HepG2 (cell line): ENCODE data around the gene B3GAT3. TPM values are rescaled to one million over a fixed set of nuclear protein-coding genes. Genes with fewer than 3 reads are reported as not detected.

Source experiments
- CCDC6 ChIP-seq: sonication (generic); formaldehyde crosslinking; IDR thresholded peaks from 2 replicates; pipeline ENCODE4 v1.8.1; 2022; ENCODE audit warnings: mild to moderate bottlenecking, missing genetic modification reagents, moderate library complexity
- DMAP1 ChIP-seq: IDR thresholded peaks from 2 replicates; pipeline ENCODE4 v1.6.1; 2016
- FOXO1 ChIP-seq: sonication (generic); formaldehyde crosslinking; IDR thresholded peaks from 2 replicates; pipeline ENCODE4 v1.4.0; 2020; ENCODE audit warnings: missing genetic modification reagents
- KDM4B ChIP-seq: sonication (generic); formaldehyde crosslinking; IDR thresholded peaks from 2 replicates; pipeline ENCODE4 v1.4.0; 2020; ENCODE audit warnings: missing genetic modification reagents
- NFE2L1 ChIP-seq: sonication (generic); formaldehyde crosslinking; IDR thresholded peaks from 2 replicates; pipeline ENCODE4 v1.4.0; 2020; ENCODE audit warnings: missing genetic modification reagents, mild to moderate bottlenecking, borderline replicate concordance
- NFIC ChIP-seq: IDR thresholded peaks from 2 replicates; pipeline ENCODE4 v1.6.1; 2012; ENCODE audit warnings: mild to moderate bottlenecking, low read length, inconsistent platforms
- NR2F1 ChIP-seq, 2 experiments: fragments of 450-650 bp in 1 of 2; formaldehyde crosslinking in 1 of 2; IDR thresholded peaks; 2 replicates each; pipeline versions ENCODE4 v1.5.0 to v1.6.1; 2016 to 2020; ENCODE audit warnings: mild to moderate bottlenecking in 1 of 2, missing compliant biosample characterization in 1 of 2, missing genetic modification reagents in 1 of 2, moderate library complexity in 1 of 2
- PCBP1 ChIP-seq: fragments of 200-400 bp; formaldehyde crosslinking; IDR thresholded peaks from 2 replicates; pipeline ENCODE4 v1.6.1; 2017; ENCODE audit warnings: mild to moderate bottlenecking, low read depth, low read length, borderline replicate concordance
- POLR2G ChIP-seq: fragments of 200-400 bp; formaldehyde crosslinking; IDR thresholded peaks from 2 replicates; pipeline ENCODE4 v1.6.1; 2018; ENCODE audit warnings: mild to moderate bottlenecking, low read depth, low read length, moderate library complexity
- SOX5 ChIP-seq: IDR thresholded peaks from 2 replicates; pipeline ENCODE4 v1.6.1; 2016; ENCODE audit warnings: borderline replicate concordance
- TGIF2 ChIP-seq: IDR thresholded peaks from 2 replicates; pipeline ENCODE4 v1.6.1; 2016; ENCODE audit warnings: control low read depth, missing compliant biosample characterization
- ZBTB33 ChIP-seq: sonication (generic); formaldehyde crosslinking; IDR thresholded peaks from 2 replicates; pipeline ENCODE4 v1.4.0; 2020; ENCODE audit warnings: missing genetic modification reagents
- ZBTB49 ChIP-seq: sonication (generic); formaldehyde crosslinking; IDR thresholded peaks from 2 replicates; pipeline ENCODE4 v1.4.0; 2020; ENCODE audit warnings: missing genetic modification reagents, borderline replicate concordance
- ZFX ChIP-seq: sonication (generic); formaldehyde crosslinking; IDR thresholded peaks from 2 replicates; pipeline ENCODE4 v1.4.0; 2020; ENCODE audit warnings: mild to moderate bottlenecking, low read depth, missing genetic modification reagents, moderate library complexity
- ZMYM3 ChIP-seq: sonication (generic); formaldehyde crosslinking; IDR thresholded peaks from 2 replicates; pipeline ENCODE4 v1.5.1; 2020; ENCODE audit warnings: mild to moderate bottlenecking, missing genetic modification reagents
- ZNF138 ChIP-seq: sonication (generic); formaldehyde crosslinking; IDR thresholded peaks from 2 replicates; pipeline ENCODE4 v1.5.0; 2020; ENCODE audit warnings: mild to moderate bottlenecking, low read depth, missing genetic modification reagents
- ZNF296 ChIP-seq: sonication (generic); formaldehyde crosslinking; conservative IDR thresholded peaks from 2 replicates; pipeline ENCODE4 v1.5.0; 2020; ENCODE audit warnings: mild to moderate bottlenecking, missing genetic modification reagents
- ZNF331 ChIP-seq: sonication (generic); formaldehyde crosslinking; IDR thresholded peaks from 2 replicates; pipeline ENCODE4 v1.4.0; 2020; ENCODE audit warnings: missing genetic modification reagents
- ZNF441 ChIP-seq: sonication (generic); formaldehyde crosslinking; IDR thresholded peaks from 2 replicates; pipeline ENCODE4 v1.7.0; 2021; ENCODE audit warnings: missing genetic modification reagents, borderline replicate concordance
- polyA plus RNA-seq, 8 experiments: library from polyadenylated mRNA; depleted of rRNA in 3 of 8; stranded (reverse) in 7 of 8; unstranded in 1 of 8; fragments of >200 nt; fragmentation: Illumina TruSeq in 4 of 8; extraction: Trizol in 4 of 8; gene quantifications; 2 replicates each; pipeline versions ENCODE4 v1.2.1 to v1.2.3, GENCODE V29; 2011 to 2016; ENCODE audit warnings: low read depth in 4 of 8, missing spikeins in 1 of 8, mixed read lengths in 1 of 8; ENCODE audit not compliant: insufficient read depth in 1 of 8
- total RNA-seq, 5 experiments: library from RNA; depleted of rRNA; stranded (reverse); fragments of >200 nt; fragmentation: Illumina TruSeq; extraction: Trizol; gene quantifications; 2 replicates each; pipeline ENCODE4 v1.2.3, GENCODE V29; 2016; ENCODE audit warnings: low read depth in 1 of 5
- TF ChIP-seq, protein P1 (sequence below): sonication (generic); formaldehyde crosslinking; IDR thresholded peaks from 2 replicates; pipeline ENCODE4 v1.4.0; 2020; ENCODE audit warnings: missing genetic modification reagents
- TF ChIP-seq, protein P2 (sequence below): sonication (generic); formaldehyde crosslinking; IDR thresholded peaks from 2 replicates; pipeline ENCODE4 v1.8.0; 2022; ENCODE audit warnings: missing genetic modification reagents, mild to moderate bottlenecking, borderline replicate concordance
- TF ChIP-seq, protein P3 (sequence below): IDR thresholded peaks from 2 replicates; pipeline ENCODE4 v1.6.1; 2018; ENCODE audit warnings: missing genetic modification reagents

B3GAT3 gene
- total and polyA plus RNA-seq, 2 of the 13 experiments (the other 11 are each of a cell fraction or from before 2014, with no cell fraction given), result 21.3 to 26.1 TPM

DNA sequence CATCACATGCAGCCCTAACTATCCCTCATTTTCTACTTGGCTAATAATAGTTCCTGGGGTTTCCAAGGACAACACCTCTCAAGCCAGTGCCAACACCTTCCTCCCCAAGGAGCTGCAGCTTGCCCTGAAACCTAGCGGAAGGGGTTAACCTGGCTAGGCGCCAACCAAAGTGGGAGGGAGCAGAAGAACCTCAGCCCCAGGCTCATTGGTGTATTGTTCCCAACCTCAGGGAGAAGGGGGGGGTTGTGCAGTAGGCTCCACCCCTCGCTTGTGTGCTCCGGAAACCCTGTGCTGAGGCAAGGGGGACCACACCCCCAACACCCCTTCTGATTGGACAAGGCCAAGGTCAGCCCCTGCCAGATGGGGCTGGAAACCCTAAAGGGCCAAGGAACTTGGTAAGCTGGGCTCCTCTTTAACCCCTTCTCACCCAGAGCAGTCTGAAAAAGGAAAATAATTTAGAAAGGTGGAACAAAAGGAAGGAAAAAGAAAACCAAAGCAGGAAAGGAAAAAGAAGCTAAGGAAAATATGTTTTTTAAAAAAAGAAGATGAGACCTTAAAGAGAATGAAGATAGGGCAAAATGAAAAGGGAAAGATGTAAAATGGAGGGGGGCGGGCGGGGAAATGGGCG is 22.6 kb downstream of the B3GAT3 start (continued):
- no peak for TF ChIP-seq NFE2L1 (CRISPR knock-in tag)
- TF ChIP-seq KDM4B (CRISPR knock-in tag), result 0 out of 2 replicates have a peak, but pooled peaks have one; percentile 44
- peak; percentile 77; the same call in 1 of the 2 replicates for TF ChIP-seq TGIF2 (CRISPR knock-in tag)
- TF ChIP-seq SOX5 (CRISPR knock-in tag), result peak; percentile 76; the same call in 1 of the 2 replicates
- TF ChIP-seq ZBTB49 (CRISPR knock-in tag), result no peak
- TF ChIP-seq NFIC, result peak; percentile 87
- no peak for TF ChIP-seq PCBP1
- 0 out of 2 replicates have a peak, but pooled peaks have one; percentile 67 for TF ChIP-seq CCDC6
- peak; percentile 29 for TF ChIP-seq ZMYM3
- no peak for TF ChIP-seq ZBTB33 (CRISPR knock-in tag)
- TF ChIP-seq POLR2G, result peak; percentile 34; the same call in 1 of the 2 replicates
- TF ChIP-seq, protein P1, sequence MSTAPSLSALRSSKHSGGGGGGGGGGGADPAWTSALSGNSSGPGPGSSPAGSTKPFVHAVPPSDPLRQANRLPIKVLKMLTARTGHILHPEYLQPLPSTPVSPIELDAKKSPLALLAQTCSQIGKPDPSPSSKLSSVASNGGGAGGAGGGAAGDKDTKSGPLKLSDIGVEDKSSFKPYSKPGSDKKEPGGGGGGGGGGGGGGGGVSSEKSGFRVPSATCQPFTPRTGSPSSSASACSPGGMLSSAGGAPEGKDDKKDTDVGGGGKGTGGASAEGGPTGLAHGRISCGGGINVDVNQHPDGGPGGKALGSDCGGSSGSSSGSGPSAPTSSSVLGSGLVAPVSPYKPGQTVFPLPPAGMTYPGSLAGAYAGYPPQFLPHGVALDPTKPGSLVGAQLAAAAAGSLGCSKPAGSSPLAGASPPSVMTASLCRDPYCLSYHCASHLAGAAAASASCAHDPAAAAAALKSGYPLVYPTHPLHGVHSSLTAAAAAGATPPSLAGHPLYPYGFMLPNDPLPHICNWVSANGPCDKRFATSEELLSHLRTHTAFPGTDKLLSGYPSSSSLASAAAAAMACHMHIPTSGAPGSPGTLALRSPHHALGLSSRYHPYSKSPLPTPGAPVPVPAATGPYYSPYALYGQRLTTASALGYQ (CRISPR knock-in tag), result peak; percentile 32; the same call in 1 of the 2 replicates
- 0 out of 2 replicates have a peak, but pooled peaks have one; percentile 17 for TF ChIP-seq FOXO1 (CRISPR knock-in tag)
- TF ChIP-seq ZFX (CRISPR knock-in tag), result peak; percentile 27; the same call in 1 of the 2 replicates
- no peak for TF ChIP-seq ZNF138 (CRISPR knock-in tag)
- TF ChIP-seq ZNF331 (CRISPR knock-in tag), result 0 out of 2 replicates have a peak, but pooled peaks have one; percentile 47
- TF ChIP-seq ZNF441 (CRISPR knock-in tag), result no peak
- TF ChIP-seq ZNF296, result no peak
- TF ChIP-seq DMAP1 (CRISPR knock-in tag), result peak; percentile 59; the same call in 1 of the 2 replicates
- TF ChIP-seq, protein P2, sequence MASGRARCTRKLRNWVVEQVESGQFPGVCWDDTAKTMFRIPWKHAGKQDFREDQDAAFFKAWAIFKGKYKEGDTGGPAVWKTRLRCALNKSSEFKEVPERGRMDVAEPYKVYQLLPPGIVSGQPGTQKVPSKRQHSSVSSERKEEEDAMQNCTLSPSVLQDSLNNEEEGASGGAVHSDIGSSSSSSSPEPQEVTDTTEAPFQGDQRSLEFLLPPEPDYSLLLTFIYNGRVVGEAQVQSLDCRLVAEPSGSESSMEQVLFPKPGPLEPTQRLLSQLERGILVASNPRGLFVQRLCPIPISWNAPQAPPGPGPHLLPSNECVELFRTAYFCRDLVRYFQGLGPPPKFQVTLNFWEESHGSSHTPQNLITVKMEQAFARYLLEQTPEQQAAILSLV (CRISPR knock-in tag), result no peak
- no peak for TF ChIP-seq NR2F1 (CRISPR knock-in tag; IDR thresholded peaks at IDR 0.05)
- TF ChIP-seq, protein P3, sequence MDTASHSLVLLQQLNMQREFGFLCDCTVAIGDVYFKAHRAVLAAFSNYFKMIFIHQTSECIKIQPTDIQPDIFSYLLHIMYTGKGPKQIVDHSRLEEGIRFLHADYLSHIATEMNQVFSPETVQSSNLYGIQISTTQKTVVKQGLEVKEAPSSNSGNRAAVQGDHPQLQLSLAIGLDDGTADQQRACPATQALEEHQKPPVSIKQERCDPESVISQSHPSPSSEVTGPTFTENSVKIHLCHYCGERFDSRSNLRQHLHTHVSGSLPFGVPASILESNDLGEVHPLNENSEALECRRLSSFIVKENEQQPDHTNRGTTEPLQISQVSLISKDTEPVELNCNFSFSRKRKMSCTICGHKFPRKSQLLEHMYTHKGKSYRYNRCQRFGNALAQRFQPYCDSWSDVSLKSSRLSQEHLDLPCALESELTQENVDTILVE (CRISPR knock-in tag), result peak; percentile 40; the same call in 1 of the 2 replicates
